ENCODE data around the gene IRGC. TPM values are rescaled to one million over a fixed set of nuclear protein-coding genes. Genes with fewer than 3 reads are reported as not detected.

The IRGC gene
- total and polyA plus RNA-seq, 9 of the 15 experiments (the other 6 are each of a cell fraction or from before 2014, with no cell fraction given), result not detected

DNA sequence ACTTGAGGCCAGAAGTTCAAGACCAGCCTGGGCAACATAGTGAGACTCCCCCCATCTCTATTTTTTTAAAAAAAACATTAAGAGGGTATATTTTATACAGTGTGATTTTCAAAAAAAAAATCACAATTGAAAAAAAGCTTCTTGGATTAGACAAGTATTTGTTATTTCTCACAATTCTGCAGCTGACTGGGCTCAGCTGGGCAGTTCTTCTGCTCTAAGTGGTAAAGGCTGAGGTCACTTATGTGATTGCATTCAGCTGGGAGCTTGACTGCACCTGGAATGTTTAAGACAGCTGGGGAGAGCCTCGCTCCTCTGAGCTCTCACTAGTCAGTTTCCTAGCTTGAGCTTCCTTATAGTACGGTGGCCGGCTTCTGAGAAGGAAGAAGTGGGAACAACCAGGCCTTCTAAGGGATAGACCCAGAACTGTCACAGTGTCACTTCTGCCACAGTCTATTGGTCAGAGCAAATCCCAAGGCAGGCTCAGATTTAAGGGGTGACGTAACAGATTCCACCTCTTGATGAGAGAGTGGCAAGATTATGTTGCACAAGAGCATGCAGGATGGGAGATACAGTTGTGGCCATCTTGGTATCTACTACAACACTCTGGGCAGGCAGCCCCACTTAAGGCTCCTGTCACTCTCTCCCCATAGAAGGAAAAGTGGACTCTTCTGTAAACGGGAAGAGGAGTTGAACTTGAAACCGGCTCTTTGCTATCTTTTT is 19.7 kb upstream of the IRGC start (continued):
- TF ChIP-seq FOXM1 (IDR thresholded peaks at IDR 0.05; ENCODE audit: low read depth) (no peak), FOXM1 (CRISPR knock-in tag; IDR thresholded peaks at IDR 0.05; ENCODE audit: low read depth) (no peak), KAT7 (CRISPR knock-in tag; IDR thresholded peaks at IDR 0.05; ENCODE audit: borderline replicate concordance) (no peak), MEIS2 (IDR thresholded peaks at IDR 0.05; ENCODE audit: partially characterized antibody) (peak; percentile 55), ARID2 (IDR thresholded peaks at IDR 0.05) (no peak), NBN (IDR thresholded peaks at IDR 0.05; ENCODE audit: low read depth) (no peak), ZNF318 (IDR thresholded peaks at IDR 0.05; ENCODE audit: borderline replicate concordance in 1 of 2, low read depth in 1 of 2) (no peak), ESRRA (IDR thresholded peaks at IDR 0.05; ENCODE audit: borderline replicate concordance, low read depth) (no peak), TEAD4 (IDR thresholded peaks at IDR 0.05; ENCODE audit: low read length) (peak; percentile 22; the same call in 1 of the 2 replicates), TEAD4 (CRISPR knock-in tag; IDR thresholded peaks at IDR 0.05; ENCODE audit: borderline replicate concordance) (no peak), RCOR1 (IDR thresholded peaks at IDR 0.05; ENCODE audit: borderline replicate concordance in 1 of 2, low read depth in 2 of 2, low read length in 2 of 2) (peak in 1 of 2 experiments; percentile 92; a peak in 2 of 4 replicates), RFX1 (IDR thresholded peaks at IDR 0.05) (no peak), CTBP1 (IDR thresholded peaks at IDR 0.05; ENCODE audit: borderline replicate concordance) (peak; percentile 22; the same call in 1 of the 2 replicates), ZFP36 (IDR thresholded peaks at IDR 0.05; ENCODE audit: low read depth, low read length, partially characterized antibody) (no peak), XRCC3 (IDR thresholded peaks at IDR 0.05) (no peak), SMAD3 (CRISPR knock-in tag; conservative IDR thresholded peaks at IDR 0.05) (peak; percentile 25; the same call in 1 of the 2 replicates), FOXK2 (conservative IDR thresholded peaks at IDR 0.05 in 1 of 2, IDR thresholded peaks at IDR 0.05 in 1 of 2; ENCODE audit: low read depth in 2 of 2) (0 out of 4 replicates have a peak, but pooled peaks of 1 of the 2 experiments have one; percentile 36), NFRKB (IDR thresholded peaks at IDR 0.05; ENCODE audit: low read depth) (no peak)
- TF ChIP-seq, protein P1, sequence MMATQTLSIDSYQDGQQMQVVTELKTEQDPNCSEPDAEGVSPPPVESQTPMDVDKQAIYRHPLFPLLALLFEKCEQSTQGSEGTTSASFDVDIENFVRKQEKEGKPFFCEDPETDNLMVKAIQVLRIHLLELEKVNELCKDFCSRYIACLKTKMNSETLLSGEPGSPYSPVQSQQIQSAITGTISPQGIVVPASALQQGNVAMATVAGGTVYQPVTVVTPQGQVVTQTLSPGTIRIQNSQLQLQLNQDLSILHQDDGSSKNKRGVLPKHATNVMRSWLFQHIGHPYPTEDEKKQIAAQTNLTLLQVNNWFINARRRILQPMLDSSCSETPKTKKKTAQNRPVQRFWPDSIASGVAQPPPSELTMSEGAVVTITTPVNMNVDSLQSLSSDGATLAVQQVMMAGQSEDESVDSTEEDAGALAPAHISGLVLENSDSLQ (IDR thresholded peaks at IDR 0.05), result peak; percentile 58

Measured in K562 (cell line).